ENCODE data around the gene ZNF652.

Gene ZNF652

GRCh38 chr17:49393491-49394255, 31.6 kb upstream of the ZNF652 start:
- CTCF ChIA-PET: interaction anchor here (0.6 to 1.0 kb wide), 2 partner anchors 26 to 79 kb away, joined by 3 read pairs; no protein-coding TSS in a partner anchor
- no peak for DNase-seq (ENCODE audit: extremely low spot score)
- POLR2A ChIA-PET: no interaction called here
- TF ChIP-seq LEF1 (IDR thresholded peaks at IDR 0.05; ENCODE audit: borderline replicate concordance) (no peak), BHLHE40 (IDR thresholded peaks at IDR 0.05; ENCODE audit: borderline replicate concordance) (no peak), FOXA1 (IDR thresholded peaks at IDR 0.05) (no peak), ZNF384 (IDR thresholded peaks at IDR 0.05) (no peak), TARDBP (IDR thresholded peaks at IDR 0.05) (no peak), CTBP1 (IDR thresholded peaks at IDR 0.05; ENCODE audit: borderline replicate concordance) (no peak)

GRCh38 chr17:49390548-49391324, 28.7 kb upstream of the ZNF652 start:
- DNase-seq (ENCODE audit: extremely low spot score): no peak
- CTCF ChIA-PET: interaction anchor here (0.7 to 1.4 kb wide), 2 partner anchors 9 to 1151 kb away, joined by 4 read pairs; no protein-coding TSS in a partner anchor
- no peak for TF ChIP-seq TARDBP (IDR thresholded peaks at IDR 0.05)
- TF ChIP-seq NFRKB (IDR thresholded peaks at IDR 0.05): no peak
- no peak for TF ChIP-seq HDGF (IDR thresholded peaks at IDR 0.05; ENCODE audit: borderline replicate concordance)
- no peak for TF ChIP-seq SUZ12 (IDR thresholded peaks at IDR 0.05)
- TF ChIP-seq PKNOX1 (IDR thresholded peaks at IDR 0.05): no peak
- TF ChIP-seq ZNF384 (IDR thresholded peaks at IDR 0.05): no peak
- TF ChIP-seq FOXA1 (IDR thresholded peaks at IDR 0.05): no peak
- TF ChIP-seq ARNT (IDR thresholded peaks at IDR 0.05): no peak
- no peak for TF ChIP-seq CTBP1 (IDR thresholded peaks at IDR 0.05; ENCODE audit: borderline replicate concordance)
- TF ChIP-seq FOXM1 (IDR thresholded peaks at IDR 0.05; ENCODE audit: borderline replicate concordance): no peak
- TF ChIP-seq LEF1 (IDR thresholded peaks at IDR 0.05; ENCODE audit: borderline replicate concordance): no peak
- no peak for TF ChIP-seq SP1 (IDR thresholded peaks at IDR 0.05)
- no peak for TF ChIP-seq L3MBTL2 (conservative IDR thresholded peaks at IDR 0.05)
- TF ChIP-seq ELF4 (IDR thresholded peaks at IDR 0.05): no peak
- TF ChIP-seq FOXK2 (IDR thresholded peaks at IDR 0.05): no peak
- no peak for TF ChIP-seq BHLHE40 (IDR thresholded peaks at IDR 0.05; ENCODE audit: borderline replicate concordance)
- POLR2A ChIA-PET: interaction anchor here (0.6 to 1.0 kb wide), 4 partner anchors 24 to 409 kb away, joined by 3 read pairs; partner anchors contain the start of gene PHB1

- TF ChIP-seq PKNOX1 (IDR thresholded peaks at IDR 0.05) (peak; percentile 53), ZNF384 (IDR thresholded peaks at IDR 0.05) (peak; percentile 99), L3MBTL2 (conservative IDR thresholded peaks at IDR 0.05) (peak; percentile 37; the same call in 1 of the 2 replicates), CTBP1 (IDR thresholded peaks at IDR 0.05; ENCODE audit: borderline replicate concordance) (peak; percentile 68; the same call in 1 of the 2 replicates)
- POLR2A ChIA-PET: interaction anchor here (0.6 to 1.1 kb wide), 3 partner anchors 9 to 25 kb away, joined by 3 to 4 read pairs (median 3); partner anchors contain the start of gene PHB1
- DNase-seq (ENCODE audit: extremely low spot score): peak; percentile 57
- CTCF ChIA-PET: interaction anchor here (0.7 to 1.1 kb wide), 2 partner anchors 74 to 1150 kb away, joined by 3 to 4 read pairs; no protein-coding TSS in a partner anchor
Measured at GRCh38 chr17:49389514-49390347, 27.7 kb upstream of the ZNF652 start.

- no peak for DNase-seq (ENCODE audit: extremely low spot score)
- ChIA-PET POLR2A (interaction anchor here (1.1 kb wide), 1 partner anchor 26 kb away, joined by 3 read pairs; the partner anchor contains the start of gene PHB1), CTCF (interaction anchor here (1.1 kb wide), 1 partner anchor 73 kb away, joined by 3 read pairs; no protein-coding TSS in a partner anchor)
- TF ChIP-seq TARDBP (IDR thresholded peaks at IDR 0.05) (no peak), FOXM1 (IDR thresholded peaks at IDR 0.05; ENCODE audit: borderline replicate concordance) (no peak), ARNT (IDR thresholded peaks at IDR 0.05) (no peak), FOXA1 (IDR thresholded peaks at IDR 0.05) (no peak), BHLHE40 (IDR thresholded peaks at IDR 0.05; ENCODE audit: borderline replicate concordance) (no peak), SUZ12 (IDR thresholded peaks at IDR 0.05) (no peak), LEF1 (IDR thresholded peaks at IDR 0.05; ENCODE audit: borderline replicate concordance) (no peak), NFRKB (IDR thresholded peaks at IDR 0.05) (no peak), HDGF (IDR thresholded peaks at IDR 0.05; ENCODE audit: borderline replicate concordance) (no peak), CTBP1 (IDR thresholded peaks at IDR 0.05; ENCODE audit: borderline replicate concordance) (no peak), SP1 (IDR thresholded peaks at IDR 0.05) (no peak)
Measured at GRCh38 chr17:49388692-49389513, 26.9 kb upstream of the ZNF652 start.

- TF ChIP-seq LEF1 (IDR thresholded peaks at IDR 0.05; ENCODE audit: borderline replicate concordance) (no peak), SP1 (IDR thresholded peaks at IDR 0.05) (no peak), HDGF (IDR thresholded peaks at IDR 0.05; ENCODE audit: borderline replicate concordance) (no peak), ARNT (IDR thresholded peaks at IDR 0.05) (no peak), CTBP1 (IDR thresholded peaks at IDR 0.05; ENCODE audit: borderline replicate concordance) (no peak), FOXK2 (IDR thresholded peaks at IDR 0.05) (no peak), L3MBTL2 (conservative IDR thresholded peaks at IDR 0.05) (no peak), ELF4 (IDR thresholded peaks at IDR 0.05) (no peak), FOXM1 (IDR thresholded peaks at IDR 0.05; ENCODE audit: borderline replicate concordance) (no peak), ZNF384 (IDR thresholded peaks at IDR 0.05) (no peak), SUZ12 (IDR thresholded peaks at IDR 0.05) (no peak), BHLHE40 (IDR thresholded peaks at IDR 0.05; ENCODE audit: borderline replicate concordance) (no peak), TARDBP (IDR thresholded peaks at IDR 0.05) (no peak), PKNOX1 (IDR thresholded peaks at IDR 0.05) (no peak)
- POLR2A ChIA-PET: no interaction called here
- CTCF ChIA-PET: interaction anchor here (1.0 kb wide), 1 partner anchor 97 kb away, joined by 3 read pairs; no protein-coding TSS in a partner anchor
Measured at GRCh38 chr17:49388290-49388640, 26.2 kb upstream of the ZNF652 start.

More at GRCh38 chr17:49388290-49388640, 26.2 kb upstream of the ZNF652 start:
- DNase-seq (ENCODE audit: extremely low spot score): no peak
